Calu3 (cell line): ENCODE measurements around the gene TTC12. TPM values are rescaled to one million over a fixed set of nuclear protein-coding genes. Genes with fewer than 3 reads are reported as not detected.

Source experiments
- BruUV-seq: library from RNA; stranded (reverse); fragments of 400-500 nt; replicated peaks from 2 replicates; lab custom pipeline; 2021; lab: Mats Ljungman, UMichigan
- CTCF ChIA-PET: fragments of 300-600 bp; sonication (Branson Sonifier 250); formaldehyde crosslinking; loops from one replicate; lab custom pipeline; 2022; ENCODE audit warnings: antibody characterized with exemption; lab: Charles Lee
- DNase-seq: peaks from one replicate; pipeline ENCODE4 v3.0.0; 2022
- H3K27ac Mint-ChIP-seq: one replicate; pipeline ENCODE4 v1.8.0; 2022; ENCODE audit warnings: mixed read lengths; ENCODE audit not compliant: unreplicated experiment
- H3K27me3 Mint-ChIP-seq: one replicate; pipeline ENCODE4 v1.8.0; 2022; ENCODE audit warnings: mixed read lengths; ENCODE audit not compliant: unreplicated experiment
- H3K36me3 Mint-ChIP-seq: one replicate; pipeline ENCODE4 v1.8.0; 2022; ENCODE audit warnings: mild to moderate bottlenecking, moderate library complexity, mixed read lengths; ENCODE audit not compliant: insufficient read depth, unreplicated experiment
- H3K4me1 Mint-ChIP-seq: one replicate; pipeline ENCODE4 v1.8.0; 2022; ENCODE audit warnings: mild to moderate bottlenecking, low read depth, mixed read lengths; ENCODE audit not compliant: unreplicated experiment
- H3K4me3 Mint-ChIP-seq: one replicate; pipeline ENCODE4 v1.8.0; 2022; ENCODE audit warnings: mild to moderate bottlenecking, low read depth, moderate library complexity, mixed read lengths; ENCODE audit not compliant: unreplicated experiment
- H3K9me3 Mint-ChIP-seq: one replicate; pipeline ENCODE4 v1.8.0; 2022; ENCODE audit warnings: low read depth, mixed read lengths; ENCODE audit not compliant: unreplicated experiment
- CTCF ChIP-seq: fragments of 200-600 bp; IDR thresholded peaks from one replicate; pipeline ENCODE4 v1.8.0; 2022; ENCODE audit warnings: antibody characterized with exemption; ENCODE audit not compliant: unreplicated experiment
- intact Hi-C: fragments of 100-400 bp; cut with micrococcal nuclease; formaldehyde crosslinking; loops from one replicate; pipeline ENCODE4 v1.10.0; 2022; ENCODE audit not compliant: unreplicated experiment
- total RNA-seq: library from RNA; stranded (reverse); gene quantifications from 2 replicates; pipeline ENCODE4 v1.2.3, GENCODE V29; 2022

The TTC12 gene
- total RNA-seq, 1 experiment from 2014 or later: 15.0 TPM

GRCh38 chr11:113276466-113276865 lies 37.9 kb upstream of the TTC12 start:
- Mint-ChIP-seq H3K27me3 (peaks cover 35% of the 10 kb centered on the region), H3K36me3 (no peaks in the 10 kb centered on the region), H3K4me3 (no peak overlapping the region), H3K4me1 (no peaks in the 10 kb centered on the region), H3K9me3 (no peaks in the 10 kb centered on the region), H3K27ac (no peak overlapping the region)
- CTCF ChIA-PET: no interaction called here
- intact Hi-C loops: no loop called here
- TF ChIP-seq CTCF: no peak
- no TSS peak for BruUV-seq
- no peak for DNase-seq

- CTCF ChIA-PET: no interaction called here
- Mint-ChIP-seq H3K9me3 (no peaks in the 10 kb centered on the region), H3K36me3 (no peaks in the 10 kb centered on the region), H3K4me3 (no peak overlapping the region), H3K27me3 (peaks cover 27% of the 10 kb centered on the region), H3K27ac (no peak overlapping the region), H3K4me1 (no peaks in the 10 kb centered on the region)
- intact Hi-C loops: no loop called here
- no TSS peak for BruUV-seq
- no peak for DNase-seq
- TF ChIP-seq CTCF: no peak
Measured at GRCh38 chr11:113277907-113278306, 36.5 kb upstream of the TTC12 start.

GRCh38 chr11:113278481-113278880 lies 35.9 kb upstream of the TTC12 start:
- TF ChIP-seq CTCF: no peak
- intact Hi-C loops: no loop called here
- no peak for DNase-seq
- no TSS peak for BruUV-seq
- H3K27ac Mint-ChIP-seq: no peak overlapping the region
- H3K4me3 Mint-ChIP-seq: no peak overlapping the region
- CTCF ChIA-PET: interaction anchor here (0.6 kb wide), 1 partner anchor 24 kb away, joined by 7 read pairs; no protein-coding TSS in a partner anchor
- H3K36me3 Mint-ChIP-seq: no peaks in the 10 kb centered on the region
- H3K9me3 Mint-ChIP-seq: no peaks in the 10 kb centered on the region
- no peaks in the 10 kb centered on the region for H3K4me1 Mint-ChIP-seq
- H3K27me3 Mint-ChIP-seq: peaks cover 22% of the 10 kb centered on the region

- no peak for TF ChIP-seq CTCF
- no peak overlapping the region for H3K27ac Mint-ChIP-seq
- no peak overlapping the region for H3K4me3 Mint-ChIP-seq
- CTCF ChIA-PET: interaction anchor here (0.6 kb wide), 1 partner anchor 23 kb away, joined by 7 read pairs; no protein-coding TSS in a partner anchor
- no peaks in the 10 kb centered on the region for H3K36me3 Mint-ChIP-seq
- intact Hi-C loops: no loop called here
- no peaks in the 10 kb centered on the region for H3K4me1 Mint-ChIP-seq
- peaks cover 22% of the 10 kb centered on the region for H3K27me3 Mint-ChIP-seq
- H3K9me3 Mint-ChIP-seq: no peaks in the 10 kb centered on the region
- BruUV-seq: no TSS peak
- DNase-seq: no peak
Measured at GRCh38 chr11:113278925-113279324, 35.5 kb upstream of the TTC12 start.
